HepG2 (cell line): Measurements from ENCODE around the gene SZRD1. TPM values are rescaled to one million over a fixed set of nuclear protein-coding genes. Genes with fewer than 3 reads are reported as not detected.
A peak's percentile ranks its signal among the peaks of the same experiment; 100 is the strongest.

Source experiments
- BCL6 ChIP-seq: IDR thresholded peaks from 2 replicates; pipeline ENCODE4 v1.6.1; 2016; ENCODE audit warnings: missing genetic modification reagents, missing compliant biosample characterization
- CAMTA2 ChIP-seq: sonication (generic); formaldehyde crosslinking; IDR thresholded peaks from 2 replicates; pipeline ENCODE4 v1.4.0; 2020; ENCODE audit warnings: mild to moderate bottlenecking, missing genetic modification reagents, borderline replicate concordance
- GABPB1 ChIP-seq: IDR thresholded peaks from 2 replicates; pipeline ENCODE4 v1.6.1; 2016; ENCODE audit warnings: mild to moderate bottlenecking, missing genetic modification reagents, moderate library complexity, missing compliant biosample characterization
- HDAC2 ChIP-seq: sonication (generic); formaldehyde crosslinking; IDR thresholded peaks from 2 replicates; pipeline ENCODE4 v1.4.0; 2020; ENCODE audit warnings: missing genetic modification reagents
- IRX3 ChIP-seq: sonication (generic); formaldehyde crosslinking; IDR thresholded peaks from 2 replicates; pipeline ENCODE4 v1.8.1; 2023; ENCODE audit warnings: mild to moderate bottlenecking, low read depth, missing genetic modification reagents, borderline replicate concordance
- ONECUT2 ChIP-seq: sonication (generic); formaldehyde crosslinking; IDR thresholded peaks from 2 replicates; pipeline ENCODE4 v1.4.0; 2020; ENCODE audit warnings: missing genetic modification reagents
- RAD51 ChIP-seq: fragments of 450-650 bp; IDR thresholded peaks from 2 replicates; pipeline ENCODE4 v1.6.1; 2016; ENCODE audit warnings: borderline replicate concordance
- SAFB2 ChIP-seq: sonication (generic); formaldehyde crosslinking; IDR thresholded peaks from 2 replicates; pipeline ENCODE4 v1.5.1; 2020; ENCODE audit warnings: missing genetic modification reagents, low read depth, mild to moderate bottlenecking, borderline replicate concordance
- SRF ChIP-seq: IDR thresholded peaks from 2 replicates; pipeline ENCODE4 v1.6.1; 2011; ENCODE audit warnings: mild to moderate bottlenecking, low read depth, low read length, moderate library complexity
- STAG1 ChIP-seq: sonication (generic); formaldehyde crosslinking; IDR thresholded peaks from 2 replicates; pipeline ENCODE4 v1.4.0; 2020; ENCODE audit warnings: missing genetic modification reagents
- WIZ ChIP-seq: sonication (generic); formaldehyde crosslinking; IDR thresholded peaks from 2 replicates; pipeline ENCODE4 v1.5.1; 2020; ENCODE audit warnings: mild to moderate bottlenecking, missing genetic modification reagents
- ZBTB1 ChIP-seq: sonication (generic); formaldehyde crosslinking; IDR thresholded peaks from 2 replicates; pipeline ENCODE4 v1.4.0; 2020; ENCODE audit warnings: missing genetic modification reagents, borderline replicate concordance
- ZFP90 ChIP-seq: sonication (generic); formaldehyde crosslinking; IDR thresholded peaks from 2 replicates; pipeline ENCODE4 v1.8.0; 2022; ENCODE audit warnings: missing genetic modification reagents, mild to moderate bottlenecking, inconsistent platforms, borderline replicate concordance
- ZNF615 ChIP-seq: sonication (generic); formaldehyde crosslinking; IDR thresholded peaks from 2 replicates; pipeline ENCODE4 v1.5.0; 2020; ENCODE audit warnings: mild to moderate bottlenecking, missing genetic modification reagents, borderline replicate concordance
- ZNF883 ChIP-seq: sonication (generic); formaldehyde crosslinking; IDR thresholded peaks from 2 replicates; pipeline ENCODE4 v1.5.1; 2020; ENCODE audit warnings: mild to moderate bottlenecking, missing genetic modification reagents; ENCODE audit errors: not compliant biosample characterization
- ZSCAN20 ChIP-seq: sonication (generic); formaldehyde crosslinking; IDR thresholded peaks from 2 replicates; pipeline ENCODE4 v1.4.0; 2020; ENCODE audit warnings: missing genetic modification reagents, mild to moderate bottlenecking, borderline replicate concordance
- polyA plus RNA-seq, 8 experiments: library from polyadenylated mRNA; depleted of rRNA in 3 of 8; stranded (reverse) in 7 of 8; unstranded in 1 of 8; fragments of >200 nt; fragmentation: Illumina TruSeq in 4 of 8; extraction: Trizol in 4 of 8; gene quantifications; 2 replicates each; pipeline versions ENCODE4 v1.2.1 to v1.2.3, GENCODE V29; 2011 to 2016; ENCODE audit warnings: low read depth in 4 of 8, missing spikeins in 1 of 8, mixed read lengths in 1 of 8; ENCODE audit not compliant: insufficient read depth in 1 of 8
- total RNA-seq, 5 experiments: library from RNA; depleted of rRNA; stranded (reverse); fragments of >200 nt; fragmentation: Illumina TruSeq; extraction: Trizol; gene quantifications; 2 replicates each; pipeline ENCODE4 v1.2.3, GENCODE V29; 2016; ENCODE audit warnings: low read depth in 1 of 5
- TF ChIP-seq, protein P1 (sequence below): sonication (generic); formaldehyde crosslinking; IDR thresholded peaks from 2 replicates; pipeline ENCODE4 v1.4.0; 2020; ENCODE audit warnings: missing genetic modification reagents
- TF ChIP-seq, protein P2 (sequence below): sonication (generic); formaldehyde crosslinking; IDR thresholded peaks from 2 replicates; pipeline ENCODE4 v1.4.0; 2020; ENCODE audit warnings: missing genetic modification reagents
- TF ChIP-seq, protein P3 (sequence below): sonication (generic); formaldehyde crosslinking; IDR thresholded peaks from 2 replicates; pipeline ENCODE4 v1.8.0; 2022; ENCODE audit warnings: missing genetic modification reagents, low read depth, mild to moderate bottlenecking, borderline replicate concordance
- TF ChIP-seq, protein P4 (sequence below): sonication (generic); formaldehyde crosslinking; IDR thresholded peaks from 2 replicates; pipeline ENCODE4 v1.8.0; 2022; ENCODE audit warnings: low read depth, missing genetic modification reagents

SZRD1 gene
- total and polyA plus RNA-seq, 2 of the 13 experiments (the other 11 are each of a cell fraction or from before 2014, with no cell fraction given) = 28.5 to 41.4 TPM

DNA sequence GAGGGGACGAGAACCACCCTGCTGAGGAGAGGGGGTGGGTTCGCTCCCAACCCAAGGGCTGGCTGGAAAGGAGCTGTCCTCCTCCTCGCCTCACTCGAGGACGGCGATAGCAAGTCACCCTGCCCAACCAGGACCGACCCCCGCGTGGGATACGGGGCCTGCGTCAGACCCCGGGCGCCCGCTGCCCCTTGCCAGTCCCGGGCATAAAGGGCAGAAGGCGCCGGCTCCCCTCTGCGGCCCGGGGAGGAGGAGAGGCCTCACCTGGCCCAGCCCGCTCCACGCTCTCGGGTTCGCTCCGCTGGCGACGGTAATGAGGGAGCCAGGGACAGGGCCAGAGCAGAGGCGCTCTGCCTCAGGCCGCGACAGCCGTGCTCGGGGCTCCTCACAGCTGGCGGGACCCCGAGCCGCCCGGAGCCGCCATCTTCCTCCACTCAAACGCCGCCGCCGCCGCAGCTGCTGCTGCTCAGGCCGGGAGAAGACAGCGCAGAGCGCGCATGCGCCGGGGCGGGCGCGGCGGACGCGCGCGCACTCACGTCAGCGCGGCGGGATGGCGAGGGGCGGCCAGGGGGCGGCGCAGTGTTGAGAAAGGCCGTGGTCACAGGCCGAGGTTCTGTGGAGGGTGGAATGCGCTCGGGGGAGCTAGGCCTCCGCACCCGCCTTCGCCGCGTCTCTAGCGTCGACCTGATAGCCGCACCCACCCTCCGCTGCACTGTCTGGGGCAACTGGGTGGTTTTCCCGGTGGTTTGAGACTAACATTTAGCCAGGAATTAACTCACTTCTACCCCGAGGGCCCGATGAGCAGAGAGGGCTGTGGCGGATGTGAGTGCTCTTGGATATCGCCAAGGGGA is 14.8 kb upstream of the SZRD1 start, which contains the start of gene FBXO42 (continued):
- TF ChIP-seq IRX3 (CRISPR knock-in tag) = peak; percentile 80; the same call in 1 of the 2 replicates
- TF ChIP-seq ZNF615 (CRISPR knock-in tag) = no peak
- peak; percentile 45 for TF ChIP-seq HDAC2 (CRISPR knock-in tag)
- no peak for TF ChIP-seq ZBTB1 (CRISPR knock-in tag)
- peak; percentile 74 for TF ChIP-seq SAFB2 (CRISPR knock-in tag)
- no peak for TF ChIP-seq CAMTA2
- TF ChIP-seq ONECUT2 = no peak
- TF ChIP-seq WIZ (CRISPR knock-in tag) = no peak
- TF ChIP-seq, protein P1, sequence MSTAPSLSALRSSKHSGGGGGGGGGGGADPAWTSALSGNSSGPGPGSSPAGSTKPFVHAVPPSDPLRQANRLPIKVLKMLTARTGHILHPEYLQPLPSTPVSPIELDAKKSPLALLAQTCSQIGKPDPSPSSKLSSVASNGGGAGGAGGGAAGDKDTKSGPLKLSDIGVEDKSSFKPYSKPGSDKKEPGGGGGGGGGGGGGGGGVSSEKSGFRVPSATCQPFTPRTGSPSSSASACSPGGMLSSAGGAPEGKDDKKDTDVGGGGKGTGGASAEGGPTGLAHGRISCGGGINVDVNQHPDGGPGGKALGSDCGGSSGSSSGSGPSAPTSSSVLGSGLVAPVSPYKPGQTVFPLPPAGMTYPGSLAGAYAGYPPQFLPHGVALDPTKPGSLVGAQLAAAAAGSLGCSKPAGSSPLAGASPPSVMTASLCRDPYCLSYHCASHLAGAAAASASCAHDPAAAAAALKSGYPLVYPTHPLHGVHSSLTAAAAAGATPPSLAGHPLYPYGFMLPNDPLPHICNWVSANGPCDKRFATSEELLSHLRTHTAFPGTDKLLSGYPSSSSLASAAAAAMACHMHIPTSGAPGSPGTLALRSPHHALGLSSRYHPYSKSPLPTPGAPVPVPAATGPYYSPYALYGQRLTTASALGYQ = peak; percentile 55; the same call in 1 of the 2 replicates
- peak; percentile 68; the same call in 1 of the 2 replicates for TF ChIP-seq GABPB1
- TF ChIP-seq, protein P2, sequence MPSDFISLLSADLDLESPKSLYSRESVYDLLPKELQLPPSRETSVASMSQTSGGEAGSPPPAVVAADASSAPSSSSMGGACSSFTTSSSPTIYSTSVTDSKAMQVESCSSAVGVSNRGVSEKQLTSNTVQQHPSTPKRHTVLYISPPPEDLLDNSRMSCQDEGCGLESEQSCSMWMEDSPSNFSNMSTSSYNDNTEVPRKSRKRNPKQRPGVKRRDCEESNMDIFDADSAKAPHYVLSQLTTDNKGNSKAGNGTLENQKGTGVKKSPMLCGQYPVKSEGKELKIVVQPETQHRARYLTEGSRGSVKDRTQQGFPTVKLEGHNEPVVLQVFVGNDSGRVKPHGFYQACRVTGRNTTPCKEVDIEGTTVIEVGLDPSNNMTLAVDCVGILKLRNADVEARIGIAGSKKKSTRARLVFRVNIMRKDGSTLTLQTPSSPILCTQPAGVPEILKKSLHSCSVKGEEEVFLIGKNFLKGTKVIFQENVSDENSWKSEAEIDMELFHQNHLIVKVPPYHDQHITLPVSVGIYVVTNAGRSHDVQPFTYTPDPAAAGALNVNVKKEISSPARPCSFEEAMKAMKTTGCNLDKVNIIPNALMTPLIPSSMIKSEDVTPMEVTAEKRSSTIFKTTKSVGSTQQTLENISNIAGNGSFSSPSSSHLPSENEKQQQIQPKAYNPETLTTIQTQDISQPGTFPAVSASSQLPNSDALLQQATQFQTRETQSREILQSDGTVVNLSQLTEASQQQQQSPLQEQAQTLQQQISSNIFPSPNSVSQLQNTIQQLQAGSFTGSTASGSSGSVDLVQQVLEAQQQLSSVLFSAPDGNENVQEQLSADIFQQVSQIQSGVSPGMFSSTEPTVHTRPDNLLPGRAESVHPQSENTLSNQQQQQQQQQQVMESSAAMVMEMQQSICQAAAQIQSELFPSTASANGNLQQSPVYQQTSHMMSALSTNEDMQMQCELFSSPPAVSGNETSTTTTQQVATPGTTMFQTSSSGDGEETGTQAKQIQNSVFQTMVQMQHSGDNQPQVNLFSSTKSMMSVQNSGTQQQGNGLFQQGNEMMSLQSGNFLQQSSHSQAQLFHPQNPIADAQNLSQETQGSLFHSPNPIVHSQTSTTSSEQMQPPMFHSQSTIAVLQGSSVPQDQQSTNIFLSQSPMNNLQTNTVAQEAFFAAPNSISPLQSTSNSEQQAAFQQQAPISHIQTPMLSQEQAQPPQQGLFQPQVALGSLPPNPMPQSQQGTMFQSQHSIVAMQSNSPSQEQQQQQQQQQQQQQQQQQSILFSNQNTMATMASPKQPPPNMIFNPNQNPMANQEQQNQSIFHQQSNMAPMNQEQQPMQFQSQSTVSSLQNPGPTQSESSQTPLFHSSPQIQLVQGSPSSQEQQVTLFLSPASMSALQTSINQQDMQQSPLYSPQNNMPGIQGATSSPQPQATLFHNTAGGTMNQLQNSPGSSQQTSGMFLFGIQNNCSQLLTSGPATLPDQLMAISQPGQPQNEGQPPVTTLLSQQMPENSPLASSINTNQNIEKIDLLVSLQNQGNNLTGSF (CRISPR knock-in tag) = peak; percentile 60; the same call in 1 of the 2 replicates
- TF ChIP-seq ZSCAN20 (CRISPR knock-in tag) = 0 out of 2 replicates have a peak, but pooled peaks have one; percentile 57
- peak; percentile 7; the same call in 1 of the 2 replicates for TF ChIP-seq BCL6
- TF ChIP-seq, protein P3, sequence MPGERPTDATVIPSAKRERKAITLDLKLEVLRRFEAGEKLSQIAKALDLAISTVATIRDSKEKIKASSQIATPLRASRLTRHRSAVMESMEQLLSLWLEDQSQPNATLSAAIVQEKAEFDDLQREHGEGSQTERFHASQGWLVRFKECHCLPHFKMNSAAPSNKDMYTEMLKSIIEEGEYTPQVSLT (CRISPR knock-in tag) = no peak
- TF ChIP-seq, protein P4, sequence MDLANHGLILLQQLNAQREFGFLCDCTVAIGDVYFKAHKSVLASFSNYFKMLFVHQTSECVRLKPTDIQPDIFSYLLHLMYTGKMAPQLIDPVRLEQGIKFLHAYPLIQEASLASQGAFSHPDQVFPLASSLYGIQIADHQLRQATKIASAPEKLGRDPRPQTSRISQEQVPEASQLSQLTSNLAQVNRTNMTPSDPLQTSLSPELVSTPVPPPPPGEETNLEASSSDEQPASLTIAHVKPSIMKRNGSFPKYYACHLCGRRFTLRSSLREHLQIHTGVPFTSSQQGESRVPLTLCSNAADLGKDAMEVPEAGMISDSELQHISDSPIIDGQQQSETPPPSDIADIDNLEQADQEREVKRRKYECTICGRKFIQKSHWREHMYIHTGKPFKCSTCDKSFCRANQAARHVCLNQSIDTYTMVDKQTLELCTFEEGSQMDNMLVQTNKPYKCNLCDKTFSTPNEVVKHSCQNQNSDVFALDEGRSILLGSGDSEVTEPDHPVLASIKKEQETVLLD (CRISPR knock-in tag) = no peak
- TF ChIP-seq STAG1 (CRISPR knock-in tag) = peak; percentile 19; the same call in 1 of the 2 replicates
- no peak for TF ChIP-seq SRF
- TF ChIP-seq RAD51 = no peak
- TF ChIP-seq ZNF883 (CRISPR knock-in tag) = no peak
- TF ChIP-seq ZFP90 (CRISPR knock-in tag) = peak; percentile 89; the same call in 1 of the 2 replicates
